Activated T-helper 9 cell treated with anti-CD3 and anti-CD28 coated beads, Interleukin-2, amount 50 U/mL, for 16 hours (primary cell): Measurements from ENCODE around the gene CYFIP2.
"Not testable (repeated sequence)": the region's sequence is repeated elsewhere in the genome, so short reads cannot be mapped to it uniquely, and the experiment has no call there.

Source experiments
- DNase-seq: peaks from one replicate; pipeline ENCODE4 v3.0.0-alpha.2; 2020; ENCODE audit warnings: low read depth

The CYFIP2 gene

GRCh38 chr5:157390551-157391297 is 124.8 kb downstream of the CYFIP2 start:
- DNase-seq: peak; percentile 47

- DNase-seq: no peak
These were observed 132.4 kb downstream of the CYFIP2 start for GRCh38 chr5:157398305-157398704.

- DNase-seq: no peak
These were observed 135.0 kb downstream of the CYFIP2 start for GRCh38 chr5:157400741-157401495.

GRCh38 chr5:157415838-157416237 is 149.9 kb downstream of the CYFIP2 start:
- DNase-seq: no peak

GRCh38 chr5:157419521-157419920 is 153.6 kb downstream of the CYFIP2 start:
- DNase-seq: not testable (repeated sequence)

- DNase-seq: not testable (repeated sequence)
These were observed 164.0 kb downstream of the CYFIP2 start for GRCh38 chr5:157429920-157430319.

GRCh38 chr5:157431544-157432200 is 165.7 kb downstream of the CYFIP2 start:
- no peak for DNase-seq

GRCh38 chr5:157434096-157434495 is 168.2 kb downstream of the CYFIP2 start:
- DNase-seq: no peak

- DNase-seq: no peak
These were observed 177.2 kb downstream of the CYFIP2 start for GRCh38 chr5:157443041-157443549.

- no peak for DNase-seq
These were observed 178.3 kb downstream of the CYFIP2 start for GRCh38 chr5:157444224-157444623.
